Activated CD8-positive, alpha-beta memory T cell treated with anti-CD3 and anti-CD28 coated beads, Interleukin-2, amount 10 ng/mL, durations not matched to agents 7 days and 5 days (primary cell): Measurements from ENCODE around the gene MBD3. TPM values are rescaled to one million over a fixed set of nuclear protein-coding genes. Genes with fewer than 3 reads are reported as not detected.
"Not testable (repeated sequence)": the region's sequence is repeated elsewhere in the genome, so short reads cannot be mapped to it uniquely, and the experiment has no call there.

ENCODE experiments used
- ATAC-seq: fragments of 150-1000 bp; cut with Tn5 transposase; one replicate; pipeline ENCODE4 v1.10.0; 2021; ENCODE audit warnings: moderate library complexity
- CTCF ChIA-PET: fragments of 350-600 bp; sonication (Branson Sonifier 250); formaldehyde crosslinking; loops from one replicate; lab custom pipeline; 2021; ENCODE audit warnings: antibody characterized with exemption; lab: Charles Lee
- DNase-seq: peaks from one replicate; pipeline ENCODE4 v3.0.0-alpha.2; 2020
- H3K27ac Mint-ChIP-seq: one replicate; pipeline ENCODE4 v1.8.0; 2021; ENCODE audit warnings: mild to moderate bottlenecking, mixed read lengths
- H3K27me3 Mint-ChIP-seq: one replicate; pipeline ENCODE4 v1.8.0; 2021; ENCODE audit warnings: mixed read lengths
- H3K36me3 Mint-ChIP-seq: one replicate; pipeline ENCODE4 v1.8.0; 2021; ENCODE audit warnings: mild to moderate bottlenecking, mixed read lengths
- H3K4me1 Mint-ChIP-seq: one replicate; pipeline ENCODE4 v1.8.0; 2021; ENCODE audit warnings: mixed read lengths
- H3K4me3 Mint-ChIP-seq: one replicate; pipeline ENCODE4 v1.8.0; 2021; ENCODE audit warnings: mild to moderate bottlenecking, moderate library complexity, mixed read lengths
- H3K9me3 Mint-ChIP-seq: one replicate; pipeline ENCODE4 v1.8.0; 2022; ENCODE audit warnings: low read depth, mixed read lengths
- total RNA-seq, 2 experiments: library from RNA; stranded (reverse); gene quantifications; one replicate each; pipeline ENCODE4 v1.2.3, GENCODE V29; 2021

The MBD3 gene
- 100 to 1,000 TPM in 1 of 2 experiments, 10 to 100 TPM in 1; 87.4 to 101 TPM for total RNA-seq

GRCh38 chr19:1592755-1593500 is at the start of gene MBD3:
TSS of gene MBD3 (minus strand) at chr19:1592865. CDS start at chr19:1592631, 234 bp downstream.
- CTCF ChIA-PET: interaction anchor here (0.6 to 2.8 kb wide), 8 partner anchors 9 to 79 kb away, joined by 3 to 20 read pairs (median 4); partner anchors contain the start of gene UQCR11
- Mint-ChIP-seq H3K36me3 (peaks cover 13% of the 10 kb centered on the region), H3K27me3 (no peaks in the 10 kb centered on the region), H3K9me3 (no peaks in the 10 kb centered on the region), H3K4me1 (peaks cover 19% of the 10 kb centered on the region), H3K27ac (peak within 1 kb of the TSS; percentile 89), H3K4me3 (peak within 1 kb of the TSS; percentile 88)
- peak; percentile 91 for DNase-seq
- ATAC-seq: peak; percentile 83

- not testable (repeated sequence) for H3K27me3 Mint-ChIP-seq, DNase-seq, ATAC-seq, H3K9me3 Mint-ChIP-seq, H3K4me1 Mint-ChIP-seq, H3K4me3 Mint-ChIP-seq, H3K27ac Mint-ChIP-seq
- H3K36me3 Mint-ChIP-seq: peaks cover 29% of the 10 kb centered on the region
- CTCF ChIA-PET: interaction anchor here (0.6 to 1.7 kb wide), 3 partner anchors 48 to 197 kb away, joined by 3 to 4 read pairs (median 3); partner anchors contain the start of gene MBD3
These were observed 48.3 kb upstream of the MBD3 start for GRCh38 chr19:1640893-1641448.

- Mint-ChIP-seq H3K9me3 (no peaks in the 10 kb centered on the region), H3K27ac (no peak overlapping the region), H3K4me1 (no peaks in the 10 kb centered on the region), H3K36me3 (peaks cover 29% of the 10 kb centered on the region), H3K27me3 (no peaks in the 10 kb centered on the region), H3K4me3 (no peak overlapping the region)
- no peak for DNase-seq
- no peak for ATAC-seq
- CTCF ChIA-PET: interaction anchor here (1.1 kb wide), 2 partner anchors 36 to 91 kb away, joined by 3 to 4 read pairs; no protein-coding TSS in a partner anchor
These were observed 43.9 kb upstream of the MBD3 start for GRCh38 chr19:1636325-1637236.

- ATAC-seq: no peak
- Mint-ChIP-seq H3K4me1 (no peaks in the 10 kb centered on the region), H3K27me3 (no peaks in the 10 kb centered on the region), H3K9me3 (no peaks in the 10 kb centered on the region), H3K36me3 (peaks cover 27% of the 10 kb centered on the region), H3K27ac (no peak overlapping the region), H3K4me3 (no peak overlapping the region)
- DNase-seq: no peak
- CTCF ChIA-PET: interaction anchor here (0.5 to 0.6 kb wide), 2 partner anchors 132 to 203 kb away, joined by 3 read pairs; no protein-coding TSS in a partner anchor
These were observed 42.2 kb upstream of the MBD3 start for GRCh38 chr19:1634938-1635243.

- CTCF ChIA-PET: interaction anchor here (0.5 kb wide), 1 partner anchor 131 kb away, joined by 3 read pairs; no protein-coding TSS in a partner anchor
- H3K9me3 Mint-ChIP-seq: no peaks in the 10 kb centered on the region
- DNase-seq (no peak), ATAC-seq (no peak)
- H3K36me3 Mint-ChIP-seq: peaks cover 24% of the 10 kb centered on the region
- no peak overlapping the region for H3K27ac Mint-ChIP-seq
- H3K4me1 Mint-ChIP-seq: no peaks in the 10 kb centered on the region
- no peaks in the 10 kb centered on the region for H3K27me3 Mint-ChIP-seq
- no peak overlapping the region for H3K4me3 Mint-ChIP-seq
These were observed 41.7 kb upstream of the MBD3 start for GRCh38 chr19:1634242-1634937.

GRCh38 chr19:1633269-1633826 is 40.7 kb upstream of the MBD3 start:
- H3K4me1 Mint-ChIP-seq: no peaks in the 10 kb centered on the region
- DNase-seq: no peak
- H3K27ac Mint-ChIP-seq: no peak overlapping the region
- peaks cover 17% of the 10 kb centered on the region for H3K36me3 Mint-ChIP-seq
- no peaks in the 10 kb centered on the region for H3K27me3 Mint-ChIP-seq
- H3K4me3 Mint-ChIP-seq: no peak overlapping the region
- CTCF ChIA-PET: interaction anchor here (0.6 kb wide), 1 partner anchor 47 kb away, joined by 4 read pairs; no protein-coding TSS in a partner anchor
- no peak for ATAC-seq
- H3K9me3 Mint-ChIP-seq: no peaks in the 10 kb centered on the region

GRCh38 chr19:1632462-1633268 is 40.0 kb upstream of the MBD3 start:
- Mint-ChIP-seq H3K36me3 (peaks cover 15% of the 10 kb centered on the region), H3K27ac (no peak overlapping the region), H3K4me3 (no peak overlapping the region), H3K27me3 (no peaks in the 10 kb centered on the region), H3K4me1 (no peaks in the 10 kb centered on the region), H3K9me3 (no peaks in the 10 kb centered on the region)
- CTCF ChIA-PET: interaction anchor here (0.6 kb wide), 1 partner anchor 46 kb away, joined by 4 read pairs; no protein-coding TSS in a partner anchor
- DNase-seq (no peak), ATAC-seq (no peak)

- CTCF ChIA-PET: no interaction called here
- Mint-ChIP-seq H3K9me3 (no peaks in the 10 kb centered on the region), H3K27ac (no peak overlapping the region), H3K36me3 (peaks cover 10% of the 10 kb centered on the region), H3K4me3 (no peak overlapping the region), H3K4me1 (no peaks in the 10 kb centered on the region), H3K27me3 (no peaks in the 10 kb centered on the region)
- ATAC-seq (no peak), DNase-seq (no peak)
These were observed 39.0 kb upstream of the MBD3 start for GRCh38 chr19:1631557-1632100.

GRCh38 chr19:1630811-1631210 is 38.1 kb upstream of the MBD3 start:
- peaks cover 8% of the 10 kb centered on the region for H3K36me3 Mint-ChIP-seq
- CTCF ChIA-PET: no interaction called here
- H3K27ac Mint-ChIP-seq: no peak overlapping the region
- ATAC-seq (no peak), DNase-seq (no peak)
- H3K4me1 Mint-ChIP-seq: no peaks in the 10 kb centered on the region
- no peaks in the 10 kb centered on the region for H3K27me3 Mint-ChIP-seq
- H3K4me3 Mint-ChIP-seq: no peak overlapping the region
- H3K9me3 Mint-ChIP-seq: no peaks in the 10 kb centered on the region

- Mint-ChIP-seq H3K4me3 (no peak overlapping the region), H3K27me3 (no peaks in the 10 kb centered on the region), H3K4me1 (no peaks in the 10 kb centered on the region), H3K9me3 (no peaks in the 10 kb centered on the region), H3K27ac (no peak overlapping the region), H3K36me3 (no peaks in the 10 kb centered on the region)
- no peak for DNase-seq
- CTCF ChIA-PET: no interaction called here
- ATAC-seq: no peak
These were observed 37.3 kb upstream of the MBD3 start for GRCh38 chr19:1630012-1630411.

GRCh38 chr19:1629256-1629808 is 36.7 kb upstream of the MBD3 start:
- DNase-seq (no peak), ATAC-seq (no peak)
- no peaks in the 10 kb centered on the region for H3K36me3 Mint-ChIP-seq
- H3K4me1 Mint-ChIP-seq: no peaks in the 10 kb centered on the region
- no peaks in the 10 kb centered on the region for H3K9me3 Mint-ChIP-seq
- H3K27me3 Mint-ChIP-seq: no peaks in the 10 kb centered on the region
- no peak overlapping the region for H3K4me3 Mint-ChIP-seq
- no peak overlapping the region for H3K27ac Mint-ChIP-seq
- CTCF ChIA-PET: no interaction called here
